Vagina (tissue), 2 donors: ENCODE data around the gene ERBB4. TPM values are rescaled to one million over a fixed set of nuclear protein-coding genes. Genes with fewer than 3 reads are reported as not detected.

Source experiments
- DNase-seq, 2 donors: peaks; one replicate each; pipeline ENCODE4 v3.0.0-alpha.2; 2017; ENCODE audit errors: extremely low spot score in 2 of 2
- H3K27ac ChIP-seq: fragments of 200-600 bp; sonication (generic); one replicate; pipeline ENCODE4 v1.5.1; 2019
- H3K27me3 ChIP-seq: fragments of 200-600 bp; sonication (generic); one replicate; pipeline ENCODE4 v1.5.1; 2019
- H3K36me3 ChIP-seq, 2 donors: fragments of 200-600 bp; sonication (generic); one replicate each; pipeline ENCODE4 v1.5.1; 2017 to 2019
- H3K4me1 ChIP-seq: fragments of 200-600 bp; sonication (generic); one replicate; pipeline ENCODE4 v1.5.1; 2019
- H3K4me3 ChIP-seq, 2 donors: fragments of 200-600 bp; sonication (generic); 1 replicate in 1 of 2; 2 replicates in 1 of 2; pipeline ENCODE4 v1.5.1; 2016 to 2019
- H3K9me3 ChIP-seq: fragments of 200-600 bp; sonication (generic); one replicate; pipeline ENCODE4 v1.5.1; 2019
- CTCF ChIP-seq, 3 experiments: fragments of 450-650 bp in 2 of 3; fragments of 200-600 bp in 1 of 3; sonication (generic) in 1 of 3; IDR thresholded peaks; one replicate each; pipeline ENCODE4 v1.5.1; 2017 to 2019; ENCODE audit warnings: antibody characterized with exemption in 3 of 3, mild to moderate bottlenecking in 2 of 3, moderate library complexity in 2 of 3
- POLR2A ChIP-seq, 2 donors: fragments of 450-650 bp; IDR thresholded peaks; one replicate each; pipeline ENCODE4 v1.6.1; 2017; ENCODE audit warnings: antibody characterized with exemption in 2 of 2, mild to moderate bottlenecking in 2 of 2, moderate library complexity in 2 of 2
- POLR2AphosphoS5 ChIP-seq, 2 donors: sonication (generic); formaldehyde crosslinking; IDR thresholded peaks; one replicate each; pipeline ENCODE4 v1.9.0; 2017; ENCODE audit warnings: antibody characterized with exemption in 2 of 2, mild to moderate bottlenecking in 2 of 2, low read depth in 1 of 2; ENCODE audit not compliant: insufficient read depth in 1 of 2
- intact Hi-C: fragments of 100-400 bp; cut with DNase I; formaldehyde crosslinking; loops from one replicate; pipeline ENCODE4 v1.15.1; 2023
- total RNA-seq: library from RNA; depleted of rRNA; stranded (reverse); fragments of >200 nt; gene quantifications from one replicate; pipeline ENCODE4 v1.2.3, GENCODE V29; 2016

The ERBB4 gene
- total RNA-seq, 1 donor from 2014 or later: 0.25 TPM

- no peak for DNase-seq
- Histone ChIP-seq H3K4me3 (no peak overlapping the region), H3K9me3 (no peaks in the 10 kb centered on the region), H3K27ac (no peak overlapping the region), H3K4me1 (no peaks in the 10 kb centered on the region), H3K27me3 (no peaks in the 10 kb centered on the region), H3K36me3 (no peaks in the 10 kb centered on the region)
- TF ChIP-seq CTCF (IDR thresholded peaks at IDR 0.05) (no peak), POLR2A (IDR thresholded peaks at IDR 0.05) (no peak), POLR2AphosphoS5 (IDR thresholded peaks at IDR 0.05; ENCODE audit: insufficient read depth in 1 of 2, low read depth in 1 of 2) (no peak)
- intact Hi-C loops: no loop called here
Observed at GRCh38 chr2:212387146-212387545, 151.5 kb downstream of the ERBB4 start.

GRCh38 chr2:212385241-212385640 lies 153.4 kb downstream of the ERBB4 start:
- intact Hi-C loops: no loop called here
- no peaks in the 10 kb centered on the region for H3K9me3 ChIP-seq
- DNase-seq: no peak
- no peaks in the 10 kb centered on the region for H3K4me1 ChIP-seq
- no peaks in the 10 kb centered on the region for H3K27me3 ChIP-seq
- H3K4me3 ChIP-seq: no peak overlapping the region
- TF ChIP-seq POLR2A (IDR thresholded peaks at IDR 0.05) (no peak), POLR2AphosphoS5 (IDR thresholded peaks at IDR 0.05; ENCODE audit: insufficient read depth in 1 of 2, low read depth in 1 of 2) (no peak), CTCF (IDR thresholded peaks at IDR 0.05) (no peak)
- H3K36me3 ChIP-seq: no peaks in the 10 kb centered on the region
- H3K27ac ChIP-seq: no peak overlapping the region

- H3K36me3 ChIP-seq: no peaks in the 10 kb centered on the region
- TF ChIP-seq POLR2A (IDR thresholded peaks at IDR 0.05) (no peak), CTCF (IDR thresholded peaks at IDR 0.05) (no peak), POLR2AphosphoS5 (IDR thresholded peaks at IDR 0.05; ENCODE audit: insufficient read depth in 1 of 2, low read depth in 1 of 2) (no peak)
- no peaks in the 10 kb centered on the region for H3K27me3 ChIP-seq
- DNase-seq: no peak
- no peaks in the 10 kb centered on the region for H3K9me3 ChIP-seq
- intact Hi-C loops: no loop called here
- no peaks in the 10 kb centered on the region for H3K4me1 ChIP-seq
- H3K27ac ChIP-seq: no peak overlapping the region
- no peak overlapping the region for H3K4me3 ChIP-seq
Observed at GRCh38 chr2:212384027-212384426, 154.6 kb downstream of the ERBB4 start.

GRCh38 chr2:212381428-212382102 lies 157.0 kb downstream of the ERBB4 start:
- Histone ChIP-seq H3K36me3 (no peaks in the 10 kb centered on the region), H3K4me3 (no peak overlapping the region), H3K27me3 (no peaks in the 10 kb centered on the region), H3K27ac (no peak overlapping the region), H3K4me1 (no peaks in the 10 kb centered on the region), H3K9me3 (no peaks in the 10 kb centered on the region)
- intact Hi-C loops: no loop called here
- DNase-seq: no peak
- no peak for TF ChIP-seq POLR2A (IDR thresholded peaks at IDR 0.05)
- TF ChIP-seq POLR2AphosphoS5 (IDR thresholded peaks at IDR 0.05; ENCODE audit: insufficient read depth in 1 of 2, low read depth in 1 of 2): no peak
- no peak for TF ChIP-seq CTCF (IDR thresholded peaks at IDR 0.05)

- intact Hi-C loops: no loop called here
- Histone ChIP-seq H3K36me3 (no peaks in the 10 kb centered on the region), H3K4me1 (no peaks in the 10 kb centered on the region), H3K9me3 (no peaks in the 10 kb centered on the region), H3K27me3 (no peaks in the 10 kb centered on the region), H3K27ac (no peak overlapping the region), H3K4me3 (no peak overlapping the region)
- DNase-seq: no peak
- no peak for TF ChIP-seq POLR2AphosphoS5 (IDR thresholded peaks at IDR 0.05; ENCODE audit: insufficient read depth in 1 of 2, low read depth in 1 of 2)
- no peak for TF ChIP-seq CTCF (IDR thresholded peaks at IDR 0.05)
- TF ChIP-seq POLR2A (IDR thresholded peaks at IDR 0.05): no peak
Observed at GRCh38 chr2:212379103-212379502, 159.5 kb downstream of the ERBB4 start.
